Airway epithelial cell (primary cell): ENCODE measurements around the gene SPG11. TPM values are rescaled to one million over a fixed set of nuclear protein-coding genes. Genes with fewer than 3 reads are reported as not detected.

Experiments
- total RNA-seq: library from RNA; depleted of rRNA; stranded (reverse); fragments of >200 nt; gene quantifications from 2 replicates; pipeline ENCODE4 v1.2.3, GENCODE V29; 2015

The SPG11 gene, protein sequence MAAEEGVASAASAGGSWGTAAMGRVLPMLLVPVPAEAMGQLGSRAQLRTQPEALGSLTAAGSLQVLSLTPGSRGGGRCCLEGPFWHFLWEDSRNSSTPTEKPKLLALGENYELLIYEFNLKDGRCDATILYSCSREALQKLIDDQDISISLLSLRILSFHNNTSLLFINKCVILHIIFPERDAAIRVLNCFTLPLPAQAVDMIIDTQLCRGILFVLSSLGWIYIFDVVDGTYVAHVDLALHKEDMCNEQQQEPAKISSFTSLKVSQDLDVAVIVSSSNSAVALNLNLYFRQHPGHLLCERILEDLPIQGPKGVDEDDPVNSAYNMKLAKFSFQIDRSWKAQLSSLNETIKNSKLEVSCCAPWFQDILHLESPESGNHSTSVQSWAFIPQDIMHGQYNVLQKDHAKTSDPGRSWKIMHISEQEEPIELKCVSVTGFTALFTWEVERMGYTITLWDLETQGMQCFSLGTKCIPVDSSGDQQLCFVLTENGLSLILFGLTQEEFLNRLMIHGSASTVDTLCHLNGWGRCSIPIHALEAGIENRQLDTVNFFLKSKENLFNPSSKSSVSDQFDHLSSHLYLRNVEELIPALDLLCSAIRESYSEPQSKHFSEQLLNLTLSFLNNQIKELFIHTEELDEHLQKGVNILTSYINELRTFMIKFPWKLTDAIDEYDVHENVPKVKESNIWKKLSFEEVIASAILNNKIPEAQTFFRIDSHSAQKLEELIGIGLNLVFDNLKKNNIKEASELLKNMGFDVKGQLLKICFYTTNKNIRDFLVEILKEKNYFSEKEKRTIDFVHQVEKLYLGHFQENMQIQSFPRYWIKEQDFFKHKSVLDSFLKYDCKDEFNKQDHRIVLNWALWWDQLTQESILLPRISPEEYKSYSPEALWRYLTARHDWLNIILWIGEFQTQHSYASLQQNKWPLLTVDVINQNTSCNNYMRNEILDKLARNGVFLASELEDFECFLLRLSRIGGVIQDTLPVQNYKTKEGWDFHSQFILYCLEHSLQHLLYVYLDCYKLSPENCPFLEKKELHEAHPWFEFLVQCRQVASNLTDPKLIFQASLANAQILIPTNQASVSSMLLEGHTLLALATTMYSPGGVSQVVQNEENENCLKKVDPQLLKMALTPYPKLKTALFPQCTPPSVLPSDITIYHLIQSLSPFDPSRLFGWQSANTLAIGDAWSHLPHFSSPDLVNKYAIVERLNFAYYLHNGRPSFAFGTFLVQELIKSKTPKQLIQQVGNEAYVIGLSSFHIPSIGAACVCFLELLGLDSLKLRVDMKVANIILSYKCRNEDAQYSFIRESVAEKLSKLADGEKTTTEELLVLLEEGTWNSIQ (N-terminal part only)
- total RNA-seq = 26.5 and 48.8 TPM in 2 replicates

DNA sequence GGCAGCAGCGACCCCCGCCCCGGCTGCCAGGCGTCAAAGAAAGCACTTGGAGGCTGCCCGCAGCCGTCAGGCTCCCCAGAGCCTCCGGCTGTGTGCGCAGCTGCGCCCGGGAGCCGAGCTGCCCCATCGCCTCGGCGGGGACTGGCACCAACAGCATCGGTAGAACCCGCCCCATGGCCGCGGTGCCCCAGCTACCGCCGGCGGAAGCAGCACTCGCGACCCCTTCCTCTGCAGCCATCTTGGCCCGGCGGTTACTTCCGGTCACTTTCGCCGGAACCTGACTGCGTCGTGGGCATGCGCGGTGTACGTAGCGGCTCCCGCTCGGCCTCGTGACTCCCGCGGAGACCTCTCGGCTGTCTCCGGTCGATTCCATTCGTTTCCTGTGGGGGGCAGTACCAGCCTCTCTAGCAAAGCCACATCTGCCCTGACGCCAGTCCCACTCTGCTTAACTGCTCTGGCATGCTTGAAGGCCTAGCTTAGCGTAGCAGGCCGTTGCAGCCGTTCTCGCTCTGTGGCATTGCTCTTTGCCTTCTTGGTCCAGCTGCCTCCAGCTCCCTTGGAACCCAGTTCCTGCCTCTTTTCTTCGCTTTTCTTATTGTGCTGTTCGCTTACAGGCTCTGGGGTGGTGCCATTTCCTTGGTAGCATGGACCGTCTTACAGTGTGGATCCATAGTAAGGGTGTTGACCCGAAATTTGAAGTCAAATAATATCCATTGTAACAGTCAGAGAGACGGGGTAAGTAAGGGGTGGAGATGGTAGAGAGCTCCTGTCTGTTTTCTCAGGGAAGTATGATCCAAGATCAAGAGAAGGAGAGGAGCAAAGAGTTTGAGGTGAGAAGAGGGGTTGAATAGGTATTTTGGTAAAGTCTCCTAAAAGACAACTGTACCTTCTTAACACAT is at the start of gene SPG11:
Gene SPG11, minus strand, starts transcription at position 253 of the 899 bp plus-strand sequence. Its CDS starts 15 bp downstream, at position 238.

DNA sequence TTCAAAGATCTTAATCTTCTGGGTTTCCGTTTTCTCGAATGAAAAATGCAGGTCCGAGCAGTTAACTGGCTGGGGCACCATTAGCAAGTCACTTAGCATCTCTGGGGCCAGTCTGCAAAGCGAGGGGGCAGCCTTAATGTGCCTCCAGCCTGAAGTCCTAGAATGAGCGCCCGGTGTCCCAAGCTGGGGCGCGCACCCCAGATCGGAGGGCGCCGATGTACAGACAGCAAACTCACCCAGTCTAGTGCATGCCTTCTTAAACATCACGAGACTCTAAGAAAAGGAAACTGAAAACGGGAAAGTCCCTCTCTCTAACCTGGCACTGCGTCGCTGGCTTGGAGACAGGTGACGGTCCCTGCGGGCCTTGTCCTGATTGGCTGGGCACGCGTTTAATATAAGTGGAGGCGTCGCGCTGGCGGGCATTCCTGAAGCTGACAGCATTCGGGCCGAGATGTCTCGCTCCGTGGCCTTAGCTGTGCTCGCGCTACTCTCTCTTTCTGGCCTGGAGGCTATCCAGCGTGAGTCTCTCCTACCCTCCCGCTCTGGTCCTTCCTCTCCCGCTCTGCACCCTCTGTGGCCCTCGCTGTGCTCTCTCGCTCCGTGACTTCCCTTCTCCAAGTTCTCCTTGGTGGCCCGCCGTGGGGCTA is 47.8 kb upstream of the SPG11 start, which contains the start of the genes B2M and PATL2:
Gene B2M, plus strand, starts transcription at position 422 of the 647 bp plus-strand sequence. Its CDS starts 30 bp downstream, at position 452.
Gene PATL2, minus strand, starts transcription at position 228 of the 647 bp plus-strand sequence. CDS start 34,833 bp downstream, outside the sequence.

DNA sequence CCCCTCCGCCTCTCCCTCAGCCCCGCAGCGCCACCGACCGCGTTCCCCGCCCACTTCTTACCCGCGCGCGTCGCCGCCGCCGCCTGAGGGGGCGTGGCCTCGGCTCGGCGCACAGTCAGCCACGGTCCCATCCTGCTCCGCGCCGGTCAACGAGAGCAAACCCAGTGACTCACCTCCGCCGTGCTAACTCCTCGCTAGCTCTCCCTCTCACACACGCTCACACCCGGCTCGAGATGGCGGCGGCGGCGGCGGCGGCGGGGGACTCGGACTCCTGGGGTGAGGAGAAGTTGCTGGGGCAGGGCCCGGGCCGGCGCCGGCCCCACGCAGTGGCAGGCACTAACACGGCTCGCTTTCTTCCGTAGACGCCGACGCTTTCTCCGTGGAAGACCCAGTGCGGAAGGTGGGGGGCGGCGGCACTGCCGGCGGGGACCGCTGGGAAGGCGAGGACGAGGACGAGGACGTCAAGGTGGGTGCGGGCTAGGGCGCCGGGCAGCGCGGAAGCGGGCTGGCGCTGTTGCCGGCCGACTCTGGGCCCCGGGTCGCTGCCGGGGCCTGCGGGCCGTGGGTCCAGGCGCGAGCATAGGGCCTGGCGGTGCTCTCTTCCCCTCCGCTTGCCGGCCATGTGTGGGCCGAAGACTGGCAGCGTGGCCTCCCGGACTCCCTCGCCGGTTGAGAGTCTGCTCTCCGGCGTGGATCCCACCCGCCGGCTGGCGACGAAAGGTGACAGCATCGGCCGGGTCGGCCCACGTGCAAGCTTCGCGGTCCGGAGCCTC is 126.3 kb downstream of the SPG11 start, which contains the start of gene EIF3J:
Gene EIF3J, plus strand, starts transcription at position 186 of the 773 bp plus-strand sequence. Its CDS starts 48 bp downstream, at position 234.

Other genes starting within 250 kb of the SPG11 start
- 22.8 and 27.1 TPM in 2 replicates for gene CTDSPL2, start 236.0 kb downstream of the SPG11 start, total RNA-seq
- gene EIF3J, start 126.5 kb downstream of the SPG11 start, total RNA-seq = 29.2 and 49.1 TPM in 2 replicates
- not detected in 2 replicates for gene PATL2, start 47.7 kb upstream of the SPG11 start, total RNA-seq
- gene B2M, start 47.9 kb upstream of the SPG11 start, total RNA-seq = 482 and 517 TPM in 2 replicates
- gene TRIM69, start 72.9 kb upstream of the SPG11 start, total RNA-seq = 3.3 and 4.8 TPM in 2 replicates